ENCODE measurements around the gene GNAT1. TPM values are rescaled to one million over a fixed set of nuclear protein-coding genes. Genes with fewer than 3 reads are reported as not detected.

The GNAT1 gene
- total RNA-seq, 1 experiment from 2014 or later = 0.22 TPM

DNA sequence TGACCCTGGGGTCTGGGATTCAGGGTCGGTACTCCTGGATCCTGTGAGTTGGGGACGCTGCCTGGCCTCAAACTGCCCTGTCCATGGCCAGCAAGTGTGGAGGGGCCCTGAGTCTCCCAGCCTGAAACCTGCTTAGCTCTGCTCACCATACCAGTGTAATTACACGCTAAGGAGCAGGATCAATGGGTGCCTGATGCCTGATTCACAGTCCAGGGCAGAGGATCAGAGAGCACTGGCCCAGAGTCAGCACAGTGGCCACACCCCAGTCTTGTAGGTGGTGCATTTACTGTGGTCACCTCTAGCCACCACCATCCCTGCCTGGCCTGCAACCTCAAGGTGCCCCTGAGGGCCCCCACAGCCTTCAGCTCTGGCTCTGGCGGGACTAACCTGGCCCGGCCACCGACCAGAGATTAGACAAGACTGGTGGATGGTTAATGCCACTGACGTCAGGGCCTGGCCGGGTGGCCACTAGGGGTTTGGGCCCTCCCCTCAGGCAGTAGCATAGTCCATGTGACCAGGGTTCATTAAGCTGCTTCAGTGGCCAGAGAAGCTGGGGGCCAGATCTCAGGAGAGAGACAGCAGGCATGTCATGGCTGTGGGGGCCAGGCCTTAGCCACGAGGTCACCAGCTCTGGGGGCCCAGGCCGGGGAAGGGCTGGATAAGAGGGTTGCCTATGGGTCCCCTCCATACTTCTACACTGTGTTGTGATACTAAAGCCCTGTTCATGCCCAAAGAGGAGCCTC is 10.3 kb downstream of the GNAT1 start:
- Histone ChIP-seq H3K4me2 (ENCODE audit: low read length) (no peak overlapping the region), H3K36me3 (ENCODE audit: low read depth, low read length) (no peaks in the 10 kb centered on the region), H3K9me2 (replicated peaks; ENCODE audit: low read length) (no peaks in the 10 kb centered on the region), H3K27ac (ENCODE audit: low read length) (no peak overlapping the region), H3K9ac (ENCODE audit: low read length) (no peak overlapping the region), H3K79me2 (ENCODE audit: low read length) (no peaks in the 10 kb centered on the region), H3F3A (ENCODE audit: low read length, unreplicated experiment) (no peaks in the 10 kb centered on the region), H4K20me1 (ENCODE audit: low read length) (no peaks in the 10 kb centered on the region), H3K4me3 (ENCODE audit: low read length) (no peak overlapping the region), H2AFZ (ENCODE audit: low read length) (no peak overlapping the region), H3K4me1 (ENCODE audit: insufficient read depth, low read length) (no peaks in the 10 kb centered on the region), H3K27me3 (ENCODE audit: low read length) (0 out of 2 replicates have a peak, but pooled peaks cover 10% of the 10 kb centered on the region), H3K9me3 (ENCODE audit: low read length) (no peaks in the 10 kb centered on the region)
- POLR2A ChIA-PET (ENCODE audit: unreplicated experiment) = no interaction called here
- intact Hi-C loops (cut with micrococcal nuclease) = no loop called here
- TF ChIP-seq, protein P1, sequence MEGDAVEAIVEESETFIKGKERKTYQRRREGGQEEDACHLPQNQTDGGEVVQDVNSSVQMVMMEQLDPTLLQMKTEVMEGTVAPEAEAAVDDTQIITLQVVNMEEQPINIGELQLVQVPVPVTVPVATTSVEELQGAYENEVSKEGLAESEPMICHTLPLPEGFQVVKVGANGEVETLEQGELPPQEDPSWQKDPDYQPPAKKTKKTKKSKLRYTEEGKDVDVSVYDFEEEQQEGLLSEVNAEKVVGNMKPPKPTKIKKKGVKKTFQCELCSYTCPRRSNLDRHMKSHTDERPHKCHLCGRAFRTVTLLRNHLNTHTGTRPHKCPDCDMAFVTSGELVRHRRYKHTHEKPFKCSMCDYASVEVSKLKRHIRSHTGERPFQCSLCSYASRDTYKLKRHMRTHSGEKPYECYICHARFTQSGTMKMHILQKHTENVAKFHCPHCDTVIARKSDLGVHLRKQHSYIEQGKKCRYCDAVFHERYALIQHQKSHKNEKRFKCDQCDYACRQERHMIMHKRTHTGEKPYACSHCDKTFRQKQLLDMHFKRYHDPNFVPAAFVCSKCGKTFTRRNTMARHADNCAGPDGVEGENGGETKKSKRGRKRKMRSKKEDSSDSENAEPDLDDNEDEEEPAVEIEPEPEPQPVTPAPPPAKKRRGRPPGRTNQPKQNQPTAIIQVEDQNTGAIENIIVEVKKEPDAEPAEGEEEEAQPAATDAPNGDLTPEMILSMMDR (conservative IDR thresholded peaks at IDR 0.05; ENCODE audit: low read depth, low read length) = no peak
- TF ChIP-seq EZH2 (IDR thresholded peaks at IDR 0.05; ENCODE audit: low read length, unreplicated experiment) = no peak
- TF ChIP-seq EZH2phosphoT487 (IDR thresholded peaks at IDR 0.05; ENCODE audit: borderline replicate concordance, low read length) = no peak
- CTCF ChIA-PET = no interaction called here
- BruUV-seq (replicated peaks) = no TSS peak
- DNase-seq (no peak), ATAC-seq (peak; percentile 27; the same call in 1 of the 2 replicates)

DNA sequence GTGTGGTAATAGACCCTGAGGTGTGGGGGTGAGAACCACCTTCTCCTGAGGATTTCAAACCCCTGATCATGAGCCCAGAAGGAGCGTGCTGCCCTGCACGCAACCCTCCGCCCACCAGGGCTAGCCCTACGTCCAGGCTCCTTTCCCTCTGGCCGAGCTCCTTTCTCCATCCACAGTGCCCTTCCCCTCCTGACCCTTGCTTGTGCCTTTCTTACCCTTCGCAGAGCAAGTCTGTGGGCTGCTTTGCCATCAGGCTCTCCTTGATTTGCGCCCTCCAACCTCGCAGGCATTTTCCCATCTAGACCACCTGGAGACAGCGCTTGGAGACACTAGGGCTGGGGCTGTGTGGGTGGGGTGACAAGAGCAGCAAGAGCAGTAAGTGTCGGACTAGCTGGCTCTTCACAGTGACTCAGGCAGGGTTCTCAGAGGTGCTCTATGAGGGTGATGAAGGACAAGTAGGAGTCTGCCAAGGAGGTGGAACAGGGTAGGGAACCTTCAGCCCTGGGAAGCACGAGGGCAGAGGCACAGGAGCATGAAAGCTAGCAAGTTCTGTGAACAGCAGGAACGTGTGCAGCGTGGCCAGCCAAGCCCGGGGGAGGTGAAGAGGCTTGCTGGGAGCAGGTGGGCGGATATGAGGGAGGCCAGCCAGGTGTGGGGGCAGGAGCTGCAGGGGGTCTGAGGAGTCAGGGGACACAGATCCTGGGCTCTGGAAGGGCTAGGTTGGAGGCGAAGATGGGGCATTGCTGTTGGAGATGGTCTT is 11.1 kb downstream of the GNAT1 start:
- Histone ChIP-seq H3F3A (ENCODE audit: low read length, unreplicated experiment) (no peaks in the 10 kb centered on the region), H3K27ac (ENCODE audit: low read length) (no peak overlapping the region), H3K9me2 (replicated peaks; ENCODE audit: low read length) (no peaks in the 10 kb centered on the region), H3K79me2 (ENCODE audit: low read length) (no peaks in the 10 kb centered on the region), H2AFZ (ENCODE audit: low read length) (no peak overlapping the region), H3K4me3 (ENCODE audit: low read length) (no peak overlapping the region), H4K20me1 (ENCODE audit: low read length) (no peaks in the 10 kb centered on the region), H3K4me1 (ENCODE audit: insufficient read depth, low read length) (no peaks in the 10 kb centered on the region), H3K9me3 (ENCODE audit: low read length) (no peaks in the 10 kb centered on the region), H3K9ac (ENCODE audit: low read length) (no peak overlapping the region), H3K4me2 (ENCODE audit: low read length) (no peak overlapping the region), H3K27me3 (ENCODE audit: low read length) (0 out of 2 replicates have a peak, but pooled peaks cover 10% of the 10 kb centered on the region), H3K36me3 (ENCODE audit: low read depth, low read length) (no peaks in the 10 kb centered on the region)
- no peak for TF ChIP-seq EZH2phosphoT487 (IDR thresholded peaks at IDR 0.05; ENCODE audit: borderline replicate concordance, low read length)
- TF ChIP-seq, protein P1 (conservative IDR thresholded peaks at IDR 0.05; ENCODE audit: low read depth, low read length) = no peak
- TF ChIP-seq EZH2 (IDR thresholded peaks at IDR 0.05; ENCODE audit: low read length, unreplicated experiment) = no peak
- no peak for DNase-seq
- ChIA-PET CTCF (no interaction called here), POLR2A (ENCODE audit: unreplicated experiment) (no interaction called here)
- no peak for ATAC-seq
- no TSS peak for BruUV-seq (replicated peaks)
- intact Hi-C loops (cut with micrococcal nuclease) = no loop called here
